Right atrium auricular region (tissue), 2 donors: ENCODE results near the gene MTMR2. TPM values are rescaled to one million over a fixed set of nuclear protein-coding genes. Genes with fewer than 3 reads are reported as not detected.

ENCODE experiments used
- DNase-seq: peaks from one replicate; pipeline ENCODE4 v3.0.0-alpha.2; 2019; ENCODE audit warnings: low spot score
- H3K27ac ChIP-seq, 2 donors: fragments of 200-600 bp; sonication (generic); 1 replicate in 1 of 2; 2 replicates in 1 of 2; pipeline ENCODE4 v1.5.1; 2016 to 2019
- H3K27me3 ChIP-seq, 2 donors: fragments of 200-600 bp; sonication (generic); one replicate each; pipeline versions ENCODE4 v1.5.1 to v1.6.0; 2017 to 2019
- H3K36me3 ChIP-seq: fragments of 200-600 bp; sonication (generic); one replicate; pipeline ENCODE4 v1.5.1; 2016
- H3K4me1 ChIP-seq, 2 donors: fragments of 200-600 bp; sonication (generic); one replicate each; pipeline versions ENCODE4 v1.5.1 to v1.6.0; 2017 to 2019
- H3K4me3 ChIP-seq, 2 donors: fragments of 200-600 bp; sonication (generic); 1 replicate in 1 of 2; 2 replicates in 1 of 2; pipeline ENCODE4 v1.5.1; 2017 to 2019; ENCODE audit warnings: mild to moderate bottlenecking in 1 of 2, moderate library complexity in 1 of 2
- H3K9me3 ChIP-seq, 2 donors: fragments of 200-600 bp; sonication (generic); one replicate each; pipeline ENCODE4 v1.5.1; 2019
- total RNA-seq, 2 donors: library from RNA; depleted of rRNA; stranded (reverse); fragments of >200 nt; gene quantifications; one replicate each; pipeline ENCODE4 v1.1.0, GENCODE V29; 2016
- TF ChIP-seq, protein P1 (sequence below), 2 donors: fragments of 200-600 bp; sonication (generic); IDR thresholded peaks; one replicate each; pipeline ENCODE4 v1.5.1; 2019; ENCODE audit warnings: antibody characterized with exemption in 2 of 2

The MTMR2 gene
- total RNA-seq, 2 donors from 2014 or later: 14.9 to 15.3 TPM

DNA sequence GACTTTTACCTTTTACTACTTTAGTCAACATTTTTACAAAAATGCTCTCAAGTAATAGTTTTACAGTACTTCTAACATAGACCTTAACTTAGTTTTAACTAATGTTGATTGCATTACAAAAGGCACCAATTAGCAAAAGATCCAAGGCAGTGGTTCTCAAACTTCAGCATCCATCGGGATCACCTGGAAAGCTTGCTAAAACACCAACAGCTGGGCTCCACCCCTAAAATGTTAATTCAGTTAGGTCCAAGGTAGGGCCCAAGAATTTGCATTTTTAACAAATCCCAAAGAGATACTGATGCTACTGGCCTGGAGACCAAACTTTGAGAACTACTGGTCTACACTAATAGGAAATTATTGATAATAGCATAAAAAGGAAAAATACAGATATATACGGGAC, 5.9 kb downstream of the MTMR2 start:
- TF ChIP-seq, protein P1, sequence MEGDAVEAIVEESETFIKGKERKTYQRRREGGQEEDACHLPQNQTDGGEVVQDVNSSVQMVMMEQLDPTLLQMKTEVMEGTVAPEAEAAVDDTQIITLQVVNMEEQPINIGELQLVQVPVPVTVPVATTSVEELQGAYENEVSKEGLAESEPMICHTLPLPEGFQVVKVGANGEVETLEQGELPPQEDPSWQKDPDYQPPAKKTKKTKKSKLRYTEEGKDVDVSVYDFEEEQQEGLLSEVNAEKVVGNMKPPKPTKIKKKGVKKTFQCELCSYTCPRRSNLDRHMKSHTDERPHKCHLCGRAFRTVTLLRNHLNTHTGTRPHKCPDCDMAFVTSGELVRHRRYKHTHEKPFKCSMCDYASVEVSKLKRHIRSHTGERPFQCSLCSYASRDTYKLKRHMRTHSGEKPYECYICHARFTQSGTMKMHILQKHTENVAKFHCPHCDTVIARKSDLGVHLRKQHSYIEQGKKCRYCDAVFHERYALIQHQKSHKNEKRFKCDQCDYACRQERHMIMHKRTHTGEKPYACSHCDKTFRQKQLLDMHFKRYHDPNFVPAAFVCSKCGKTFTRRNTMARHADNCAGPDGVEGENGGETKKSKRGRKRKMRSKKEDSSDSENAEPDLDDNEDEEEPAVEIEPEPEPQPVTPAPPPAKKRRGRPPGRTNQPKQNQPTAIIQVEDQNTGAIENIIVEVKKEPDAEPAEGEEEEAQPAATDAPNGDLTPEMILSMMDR (IDR thresholded peaks at IDR 0.05): no peak
- no peak for DNase-seq
- Histone ChIP-seq H3K27ac (peak overlapping the region in 1 of 2 donors; percentile 68), H3K36me3 (no peaks in the 10 kb centered on the region), H3K27me3 (no peaks in the 10 kb centered on the region), H3K9me3 (no peaks in the 10 kb centered on the region), H3K4me1 (peaks cover 0 to 41% of the 10 kb centered on the region in 2 donors), H3K4me3 (no peak overlapping the region)

DNA sequence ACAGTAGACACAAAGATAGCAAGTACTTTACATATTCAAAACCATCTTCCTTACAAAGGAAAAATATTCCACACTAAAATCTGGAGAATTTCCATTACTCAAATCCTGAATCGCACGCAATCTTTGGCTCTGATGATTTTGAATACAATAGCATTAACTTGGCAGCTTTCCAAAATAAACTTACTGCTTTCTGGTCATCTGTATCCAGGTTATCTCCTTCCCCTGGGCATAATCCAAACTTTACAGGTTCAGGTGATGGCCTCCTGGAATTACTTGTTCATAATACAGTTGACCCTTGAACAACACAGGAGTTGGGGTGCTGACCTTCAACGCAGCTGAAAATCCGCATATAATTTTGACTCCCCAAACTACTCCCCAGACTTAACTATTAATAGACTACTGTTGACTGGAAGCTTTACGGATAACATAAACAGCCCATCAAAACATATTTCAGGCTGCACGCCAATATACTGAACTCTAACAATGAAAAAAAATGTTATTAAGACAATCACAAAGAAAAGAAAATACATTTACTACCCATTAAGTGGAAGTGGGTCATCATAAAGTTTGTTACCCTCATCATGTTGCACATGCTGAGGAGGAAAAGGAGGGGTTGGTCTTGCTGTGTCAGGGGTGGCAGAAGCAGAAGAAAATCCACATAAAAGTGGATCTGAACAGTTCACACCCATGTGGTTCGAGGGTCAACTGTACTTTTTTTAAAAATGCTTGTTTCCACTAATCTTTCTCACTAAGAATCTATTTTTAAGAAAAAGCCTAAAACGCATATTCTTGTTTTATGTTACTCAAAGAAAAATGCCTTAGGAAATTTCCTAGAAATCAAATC, 6.5 kb downstream of the MTMR2 start:
- Histone ChIP-seq H3K4me3 (no peak overlapping the region), H3K36me3 (no peaks in the 10 kb centered on the region), H3K9me3 (no peaks in the 10 kb centered on the region), H3K27ac (peak overlapping the region; percentile 43 to 68), H3K4me1 (peaks cover 0 to 35% of the 10 kb centered on the region in 2 donors), H3K27me3 (no peaks in the 10 kb centered on the region)
- DNase-seq: no peak
- TF ChIP-seq, protein P1 (IDR thresholded peaks at IDR 0.05): no peak

DNA sequence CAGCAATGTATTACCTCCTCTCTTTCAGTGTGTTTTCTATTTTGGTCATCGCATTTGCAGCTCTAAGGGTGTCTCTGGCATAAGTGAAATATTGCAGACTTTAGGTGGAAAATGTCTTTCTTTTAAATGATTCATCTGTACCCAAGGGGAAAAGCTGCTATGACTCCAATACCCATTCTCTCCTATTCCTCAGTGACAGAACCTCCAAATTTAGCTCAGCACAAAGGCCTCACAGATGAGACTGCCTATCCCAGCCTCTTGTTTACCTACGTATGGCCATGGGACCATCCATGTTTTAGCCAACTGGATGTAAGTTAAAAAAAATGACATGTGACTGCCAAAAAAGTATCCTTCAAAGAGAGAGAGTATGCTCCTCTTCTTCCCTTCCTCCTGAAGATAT, 7.9 kb downstream of the MTMR2 start:
- TF ChIP-seq, protein P1 (IDR thresholded peaks at IDR 0.05): no peak
- H3K36me3 ChIP-seq: no peaks in the 10 kb centered on the region
- H3K27me3 ChIP-seq: no peaks in the 10 kb centered on the region
- H3K9me3 ChIP-seq: no peaks in the 10 kb centered on the region
- no peak for DNase-seq
- H3K4me3 ChIP-seq: no peak overlapping the region
- peaks cover 0 to 32% of the 10 kb centered on the region in 2 donors for H3K4me1 ChIP-seq
- H3K27ac ChIP-seq: peak overlapping the region in 1 of 2 donors; percentile 68

DNA sequence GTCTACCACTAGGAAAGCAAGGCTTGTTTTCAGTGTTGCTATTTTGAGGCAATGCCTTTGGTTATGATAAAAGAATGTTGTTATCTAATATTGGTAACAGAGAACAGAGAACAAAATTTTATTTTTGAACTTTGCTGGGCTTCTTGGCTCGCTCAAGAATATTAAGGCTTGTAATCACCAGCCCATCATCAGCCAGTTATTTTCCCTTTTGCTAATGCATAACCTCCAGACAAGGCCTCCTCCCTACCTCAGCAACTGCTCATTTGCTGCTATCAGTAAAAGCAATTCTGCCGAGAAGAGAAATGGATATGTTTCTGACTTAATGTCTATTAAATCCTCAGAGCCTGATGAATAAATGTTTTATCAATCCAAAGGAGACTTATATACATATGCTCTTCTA, 8.9 kb downstream of the MTMR2 start:
- Histone ChIP-seq H3K36me3 (no peaks in the 10 kb centered on the region), H3K4me1 (peaks cover 0 to 32% of the 10 kb centered on the region in 2 donors), H3K27ac (peak overlapping the region in 1 of 2 donors; percentile 68), H3K27me3 (no peaks in the 10 kb centered on the region), H3K9me3 (no peaks in the 10 kb centered on the region), H3K4me3 (no peak overlapping the region)
- TF ChIP-seq, protein P1 (IDR thresholded peaks at IDR 0.05): no peak
- no peak for DNase-seq

DNA sequence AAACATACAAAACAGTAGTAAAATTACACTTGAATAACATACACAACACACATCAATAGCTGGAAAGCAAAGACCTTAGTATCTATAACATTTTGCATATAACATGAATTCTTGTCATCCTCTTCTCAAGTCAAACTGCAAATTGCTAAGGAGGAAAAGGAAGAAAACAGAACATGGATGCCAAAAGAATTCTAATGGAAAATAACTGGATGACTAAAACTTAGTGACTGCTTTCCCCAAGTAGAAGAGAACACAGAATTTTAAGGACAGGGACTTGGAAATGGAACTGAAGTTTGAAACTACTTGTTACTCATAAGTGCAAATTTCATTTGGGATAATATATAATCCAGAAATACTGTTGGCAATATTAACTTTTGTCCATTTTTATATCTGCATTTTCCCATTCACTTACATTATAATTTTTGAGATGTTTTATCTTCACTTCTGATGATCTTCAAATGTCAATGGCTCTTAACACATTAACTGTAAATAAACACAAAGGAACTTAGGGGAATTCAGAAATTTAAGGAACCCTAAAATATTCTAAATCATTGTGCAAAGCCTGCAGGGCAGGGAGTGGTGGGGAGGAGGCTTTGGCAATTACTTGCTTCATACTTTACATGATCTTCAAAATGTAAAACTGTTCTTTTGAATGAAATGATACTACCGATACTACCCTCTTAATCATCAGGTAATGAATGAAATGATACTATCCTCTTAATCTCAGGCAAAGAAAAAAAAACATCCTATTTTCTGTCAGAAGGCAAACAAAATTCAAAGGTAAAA, 9.9 kb downstream of the MTMR2 start:
- Histone ChIP-seq H3K27ac (peak overlapping the region in 1 of 2 donors; percentile 68), H3K27me3 (no peaks in the 10 kb centered on the region), H3K4me3 (no peak overlapping the region), H3K36me3 (no peaks in the 10 kb centered on the region), H3K9me3 (no peaks in the 10 kb centered on the region), H3K4me1 (peaks cover 0 to 32% of the 10 kb centered on the region in 2 donors)
- no peak for DNase-seq
- TF ChIP-seq, protein P1 (IDR thresholded peaks at IDR 0.05): no peak
